ENCODE results near the gene TADA2A. TPM values are rescaled to one million over a fixed set of nuclear protein-coding genes. Genes with fewer than 3 reads are reported as not detected.

Gene TADA2A
- total RNA-seq, 2 donors from 2014 or later = 6.8 to 15.7 TPM

DNA sequence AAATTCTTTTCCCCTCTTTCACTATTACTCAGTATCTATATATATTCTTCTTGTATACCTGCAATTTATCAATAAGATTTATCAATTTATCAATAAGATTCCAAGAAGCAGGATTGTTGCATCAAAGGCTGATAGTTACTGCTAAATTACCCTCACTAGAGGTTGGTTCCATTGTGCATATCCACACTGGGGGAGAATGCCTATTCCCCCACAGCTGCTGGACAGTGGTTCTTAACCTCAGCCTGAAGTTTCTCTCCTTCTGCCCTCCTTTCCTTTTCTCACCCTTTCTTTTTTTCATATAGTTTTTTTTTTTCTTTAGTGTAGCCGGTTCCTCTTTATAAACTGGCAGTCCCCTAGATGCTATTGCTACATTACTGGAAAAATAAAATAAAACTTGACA lies 24.6 kb upstream of the TADA2A start:
- H3K27ac ChIP-seq = no peak overlapping the region
- H3K27me3 ChIP-seq = no peaks in the 10 kb centered on the region
- TF ChIP-seq, protein P1, sequence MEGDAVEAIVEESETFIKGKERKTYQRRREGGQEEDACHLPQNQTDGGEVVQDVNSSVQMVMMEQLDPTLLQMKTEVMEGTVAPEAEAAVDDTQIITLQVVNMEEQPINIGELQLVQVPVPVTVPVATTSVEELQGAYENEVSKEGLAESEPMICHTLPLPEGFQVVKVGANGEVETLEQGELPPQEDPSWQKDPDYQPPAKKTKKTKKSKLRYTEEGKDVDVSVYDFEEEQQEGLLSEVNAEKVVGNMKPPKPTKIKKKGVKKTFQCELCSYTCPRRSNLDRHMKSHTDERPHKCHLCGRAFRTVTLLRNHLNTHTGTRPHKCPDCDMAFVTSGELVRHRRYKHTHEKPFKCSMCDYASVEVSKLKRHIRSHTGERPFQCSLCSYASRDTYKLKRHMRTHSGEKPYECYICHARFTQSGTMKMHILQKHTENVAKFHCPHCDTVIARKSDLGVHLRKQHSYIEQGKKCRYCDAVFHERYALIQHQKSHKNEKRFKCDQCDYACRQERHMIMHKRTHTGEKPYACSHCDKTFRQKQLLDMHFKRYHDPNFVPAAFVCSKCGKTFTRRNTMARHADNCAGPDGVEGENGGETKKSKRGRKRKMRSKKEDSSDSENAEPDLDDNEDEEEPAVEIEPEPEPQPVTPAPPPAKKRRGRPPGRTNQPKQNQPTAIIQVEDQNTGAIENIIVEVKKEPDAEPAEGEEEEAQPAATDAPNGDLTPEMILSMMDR (IDR thresholded peaks at IDR 0.05) = no peak
- no peaks in the 10 kb centered on the region for H3K36me3 ChIP-seq
- no peaks in the 10 kb centered on the region for H3K9me3 ChIP-seq
- no peaks in the 10 kb centered on the region for H3K4me1 ChIP-seq
- H3K4me3 ChIP-seq = no peak overlapping the region
- DNase-seq (ENCODE audit: low spot score) = no peak

- H3K4me3 ChIP-seq = no peak overlapping the region
These were observed 22.0 kb upstream of the TADA2A start for GRCh38 chr17:37384560-37385149.

DNA sequence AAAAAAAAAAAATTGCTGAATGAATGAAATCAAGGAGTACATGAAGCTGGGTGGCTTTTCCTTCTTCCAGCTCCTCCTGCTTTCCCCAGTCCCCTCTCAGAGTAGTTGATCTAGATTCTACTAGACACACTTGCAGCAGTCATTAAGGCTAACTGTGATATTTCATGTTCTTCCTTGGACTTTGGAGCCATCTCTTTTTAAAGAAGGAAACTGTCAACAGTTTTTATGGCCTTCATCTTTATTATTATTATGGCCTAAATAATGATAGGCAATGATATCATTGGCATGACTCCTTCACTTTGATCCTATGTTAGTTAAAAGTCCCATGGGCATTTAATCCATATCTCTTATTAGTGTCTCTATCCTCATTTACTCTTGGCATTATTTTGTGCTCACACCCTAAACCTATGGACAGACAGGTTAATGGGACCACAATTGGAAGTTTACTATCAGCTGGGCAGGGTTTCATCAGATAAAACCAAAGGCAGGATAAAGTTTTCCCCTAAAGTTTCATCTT lies 21.2 kb upstream of the TADA2A start:
- no peaks in the 10 kb centered on the region for H3K4me1 ChIP-seq
- H3K4me3 ChIP-seq = no peak overlapping the region
- no peak for DNase-seq (ENCODE audit: low spot score)
- TF ChIP-seq, protein P1 (IDR thresholded peaks at IDR 0.05) = no peak
- no peaks in the 10 kb centered on the region for H3K36me3 ChIP-seq
- H3K9me3 ChIP-seq = no peaks in the 10 kb centered on the region
- H3K27ac ChIP-seq = no peak overlapping the region
- H3K27me3 ChIP-seq = no peaks in the 10 kb centered on the region

More at GRCh38 chr17:37384560-37385149, 22.0 kb upstream of the TADA2A start:
- Histone ChIP-seq H3K36me3 (no peaks in the 10 kb centered on the region), H3K9me3 (no peaks in the 10 kb centered on the region), H3K4me1 (no peaks in the 10 kb centered on the region), H3K27me3 (no peaks in the 10 kb centered on the region), H3K27ac (no peak overlapping the region)
- no peak for DNase-seq (ENCODE audit: low spot score)
- TF ChIP-seq, protein P1 (IDR thresholded peaks at IDR 0.05) = no peak

- no peak for DNase-seq (ENCODE audit: low spot score)
- TF ChIP-seq, protein P1 (IDR thresholded peaks at IDR 0.05) = no peak
- no peaks in the 10 kb centered on the region for H3K36me3 ChIP-seq
- no peak overlapping the region for H3K4me3 ChIP-seq
- no peaks in the 10 kb centered on the region for H3K27me3 ChIP-seq
- H3K27ac ChIP-seq = no peak overlapping the region
- no peaks in the 10 kb centered on the region for H3K9me3 ChIP-seq
- peaks cover 0 to 8% of the 10 kb centered on the region in 2 donors for H3K4me1 ChIP-seq
These were observed 20.2 kb upstream of the TADA2A start for GRCh38 chr17:37386462-37386861.

- Histone ChIP-seq H3K27ac (no peak overlapping the region), H3K27me3 (no peaks in the 10 kb centered on the region), H3K4me3 (no peak overlapping the region), H3K4me1 (peaks cover 0 to 19% of the 10 kb centered on the region in 2 donors), H3K9me3 (no peaks in the 10 kb centered on the region), H3K36me3 (no peaks in the 10 kb centered on the region)
- DNase-seq (ENCODE audit: low spot score) = no peak
- TF ChIP-seq, protein P1 (IDR thresholded peaks at IDR 0.05) = no peak
These were observed 18.4 kb upstream of the TADA2A start for GRCh38 chr17:37388266-37388665.

GRCh38 chr17:37389160-37389559 lies 17.5 kb upstream of the TADA2A start:
- Histone ChIP-seq H3K4me3 (no peak overlapping the region), H3K9me3 (no peaks in the 10 kb centered on the region), H3K36me3 (no peaks in the 10 kb centered on the region), H3K27ac (no peak overlapping the region), H3K4me1 (peaks cover 0 to 19% of the 10 kb centered on the region in 2 donors), H3K27me3 (no peaks in the 10 kb centered on the region)
- TF ChIP-seq, protein P1 (IDR thresholded peaks at IDR 0.05) = no peak
- DNase-seq (ENCODE audit: low spot score) = no peak

Data from right atrium auricular region (tissue), 2 donors.